MM.1S (cell line): ENCODE results near the gene ADH1C.

Source experiments
- CTCF ChIP-seq: fragments of 300-600 bp; sonication (generic); IDR thresholded peaks from 2 replicates; pipeline ENCODE4 v1.5.1; 2016; ENCODE audit warnings: antibody characterized with exemption, low read length, mixed read lengths
- EZH2 ChIP-seq: fragments of 300-600 bp; sonication (generic); optimal IDR thresholded peaks from 2 replicates; pipeline ENCODE3; 2017; ENCODE audit warnings: low read depth, mild to moderate bottlenecking, antibody characterized with exemption, low read length, mixed read lengths
- EZH2phosphoT487 ChIP-seq: fragments of 300-600 bp; sonication (generic); IDR thresholded peaks from 2 replicates; pipeline ENCODE4 v1.6.1; 2018; ENCODE audit warnings: antibody characterized with exemption, low read length

DNA sequence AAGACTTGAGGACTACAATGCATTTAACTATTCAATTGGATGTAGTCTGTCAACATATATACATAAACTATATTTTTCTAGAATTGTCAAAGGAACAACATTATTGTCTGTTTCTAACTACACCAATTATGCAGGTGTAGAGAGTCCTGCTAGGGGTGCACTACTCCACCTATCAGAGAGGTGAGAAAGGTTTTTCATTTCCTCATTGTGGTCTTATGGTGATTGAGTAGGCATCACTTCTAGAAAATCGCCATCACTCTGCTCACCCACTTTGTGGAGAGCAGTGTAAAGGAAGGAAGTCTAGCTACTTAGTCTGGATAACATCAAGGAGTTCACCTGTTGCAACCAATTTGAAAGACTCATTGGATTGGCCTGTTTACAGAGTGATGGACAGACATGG is 4.4 kb upstream of the ADH1C start:
- no peak for TF ChIP-seq CTCF
- no peak for TF ChIP-seq EZH2
- no peak for TF ChIP-seq EZH2phosphoT487
